HUES6 (cell line): ENCODE measurements around the gene CAPG.

Source experiments
- H3K27ac ChIP-seq: 2 replicates; pipeline ENCODE4 v1.7.0; 2013; ENCODE audit warnings: low read depth, mild to moderate bottlenecking, low read length, inconsistent platforms
- H3K27me3 ChIP-seq: 2 replicates; pipeline ENCODE4 v1.6.1; 2013; ENCODE audit warnings: low read length; ENCODE audit not compliant: control insufficient read depth, insufficient read depth
- H3K36me3 ChIP-seq: 2 replicates; pipeline ENCODE4 v1.6.1; 2013; ENCODE audit warnings: low read length; ENCODE audit not compliant: control insufficient read depth, insufficient read depth
- H3K4me1 ChIP-seq: 2 replicates; pipeline ENCODE4 v1.6.1; 2013; ENCODE audit warnings: low read length; ENCODE audit not compliant: control insufficient read depth, insufficient read depth
- H3K4me3 ChIP-seq: 2 replicates; pipeline ENCODE4 v1.5.1; 2013; ENCODE audit warnings: low read depth, low read length
- H3K9ac ChIP-seq: one replicate; pipeline ENCODE4 v1.6.1; 2013; ENCODE audit warnings: mild to moderate bottlenecking, low read length
- H3K9me3 ChIP-seq: 2 replicates; pipeline ENCODE4 v1.6.1; 2013; ENCODE audit warnings: low read depth, low read length; ENCODE audit not compliant: control insufficient read depth, insufficient read depth

CAPG gene

GRCh38 chr2:85401464-85401805 lies 8.7 kb downstream of the CAPG start:
- Histone ChIP-seq H3K27ac (no peak overlapping the region), H3K4me3 (no peak overlapping the region), H3K4me1 (peaks cover 7% of the 10 kb centered on the region; the same call in 1 of the 2 replicates), H3K27me3 (no peaks in the 10 kb centered on the region), H3K9ac (no peak overlapping the region), H3K9me3 (0 out of 2 replicates have a peak, but pooled peaks cover 2% of the 10 kb centered on the region), H3K36me3 (peaks cover 48% of the 10 kb centered on the region)

GRCh38 chr2:85400541-85401463 lies 9.4 kb downstream of the CAPG start:
- no peak overlapping the region for H3K9ac ChIP-seq
- no peak overlapping the region for H3K4me3 ChIP-seq
- H3K27me3 ChIP-seq, result no peaks in the 10 kb centered on the region
- H3K9me3 ChIP-seq, result 0 out of 2 replicates have a peak, but pooled peaks cover 2% of the 10 kb centered on the region
- H3K4me1 ChIP-seq, result peaks cover 6% of the 10 kb centered on the region; the same call in 1 of the 2 replicates
- H3K36me3 ChIP-seq, result peaks cover 51% of the 10 kb centered on the region
- no peak overlapping the region for H3K27ac ChIP-seq

- H3K4me3 ChIP-seq, result no peak overlapping the region
- no peaks in the 10 kb centered on the region for H3K27me3 ChIP-seq
- H3K27ac ChIP-seq, result no peak overlapping the region
- 0 out of 2 replicates have a peak, but pooled peaks cover 2% of the 10 kb centered on the region for H3K9me3 ChIP-seq
- H3K36me3 ChIP-seq, result peaks cover 56% of the 10 kb centered on the region
- H3K4me1 ChIP-seq, result no peaks in the 10 kb centered on the region
- H3K9ac ChIP-seq, result no peak overlapping the region
These were observed 10.1 kb downstream of the CAPG start for GRCh38 chr2:85400023-85400422.

GRCh38 chr2:85399183-85399455 lies 11.0 kb downstream of the CAPG start:
- H3K4me3 ChIP-seq, result no peak overlapping the region
- peaks cover 65% of the 10 kb centered on the region for H3K36me3 ChIP-seq
- no peak overlapping the region for H3K9ac ChIP-seq
- 0 out of 2 replicates have a peak, but pooled peaks cover 2% of the 10 kb centered on the region for H3K9me3 ChIP-seq
- no peaks in the 10 kb centered on the region for H3K4me1 ChIP-seq
- H3K27me3 ChIP-seq, result no peaks in the 10 kb centered on the region
- no peak overlapping the region for H3K27ac ChIP-seq

GRCh38 chr2:85398426-85399182 lies 11.6 kb downstream of the CAPG start:
- H3K4me3 ChIP-seq, result no peak overlapping the region
- peaks cover 70% of the 10 kb centered on the region for H3K36me3 ChIP-seq
- H3K9ac ChIP-seq, result no peak overlapping the region
- H3K27ac ChIP-seq, result no peak overlapping the region
- no peaks in the 10 kb centered on the region for H3K27me3 ChIP-seq
- no peaks in the 10 kb centered on the region for H3K4me1 ChIP-seq
- H3K9me3 ChIP-seq, result no peaks in the 10 kb centered on the region

GRCh38 chr2:85397925-85398331 lies 12.2 kb downstream of the CAPG start:
- H3K4me1 ChIP-seq, result no peaks in the 10 kb centered on the region
- no peak overlapping the region for H3K4me3 ChIP-seq
- no peak overlapping the region for H3K27ac ChIP-seq
- H3K9me3 ChIP-seq, result no peaks in the 10 kb centered on the region
- no peaks in the 10 kb centered on the region for H3K27me3 ChIP-seq
- peaks cover 71% of the 10 kb centered on the region for H3K36me3 ChIP-seq
- H3K9ac ChIP-seq, result no peak overlapping the region

- peaks cover 73% of the 10 kb centered on the region for H3K36me3 ChIP-seq
These were observed 13.4 kb downstream of the CAPG start for GRCh38 chr2:85396531-85397470.

GRCh38 chr2:85395912-85396475 lies 14.2 kb downstream of the CAPG start:
- no peak overlapping the region for H3K4me3 ChIP-seq
- H3K36me3 ChIP-seq, result peaks cover 70% of the 10 kb centered on the region
- H3K9me3 ChIP-seq, result no peaks in the 10 kb centered on the region
- H3K9ac ChIP-seq, result no peak overlapping the region
- H3K27me3 ChIP-seq, result no peaks in the 10 kb centered on the region
- H3K27ac ChIP-seq, result no peak overlapping the region
- no peaks in the 10 kb centered on the region for H3K4me1 ChIP-seq

More at GRCh38 chr2:85396531-85397470, 13.4 kb downstream of the CAPG start:
- no peaks in the 10 kb centered on the region for H3K27me3 ChIP-seq
- H3K27ac ChIP-seq, result no peak overlapping the region
- no peak overlapping the region for H3K9ac ChIP-seq
- H3K9me3 ChIP-seq, result no peaks in the 10 kb centered on the region
- no peak overlapping the region for H3K4me3 ChIP-seq
- H3K4me1 ChIP-seq, result no peaks in the 10 kb centered on the region

- H3K9ac ChIP-seq, result no peak overlapping the region
- H3K27me3 ChIP-seq, result no peaks in the 10 kb centered on the region
- no peak overlapping the region for H3K4me3 ChIP-seq
- H3K36me3 ChIP-seq, result peaks cover 69% of the 10 kb centered on the region
- H3K27ac ChIP-seq, result no peak overlapping the region
- no peaks in the 10 kb centered on the region for H3K4me1 ChIP-seq
- no peaks in the 10 kb centered on the region for H3K9me3 ChIP-seq
These were observed 15.2 kb downstream of the CAPG start for GRCh38 chr2:85394976-85395375.

- H3K4me1 ChIP-seq, result no peaks in the 10 kb centered on the region
- no peaks in the 10 kb centered on the region for H3K9me3 ChIP-seq
- no peak overlapping the region for H3K4me3 ChIP-seq
- H3K27me3 ChIP-seq, result no peaks in the 10 kb centered on the region
- H3K27ac ChIP-seq, result no peak overlapping the region
- no peak overlapping the region for H3K9ac ChIP-seq
- peaks cover 71% of the 10 kb centered on the region for H3K36me3 ChIP-seq
These were observed 15.9 kb downstream of the CAPG start for GRCh38 chr2:85394261-85394681.
